BJ (cell line): Measurements from ENCODE around the gene RPS18. TPM values are rescaled to one million over a fixed set of nuclear protein-coding genes. Genes with fewer than 3 reads are reported as not detected.

Source experiments
- CTCF ChIA-PET: fragments of 350-600 bp; formaldehyde crosslinking; extraction: SDS; loops from one replicate; lab custom pipeline; 2021; ENCODE audit warnings: antibody characterized with exemption, inconsistent platforms; lab: Yijun Ruan, JAX
- POLR2A ChIA-PET: fragments of 300-600 bp; sonication (Branson Sonifier 250); formaldehyde crosslinking; extraction: SDS; loops from one replicate; lab custom pipeline; 2021; ENCODE audit warnings: antibody characterized with exemption; lab: Charles Lee
- DNase-seq: peaks from one replicate; pipeline ENCODE4 v3.0.0-alpha.2; 2011; ENCODE audit warnings: low read depth
- H3K27me3 ChIP-seq: 2 replicates; pipeline ENCODE4 v1.6.0; 2011; ENCODE audit warnings: low read length; ENCODE audit not compliant: control insufficient read depth, insufficient read depth
- H3K36me3 ChIP-seq: 2 replicates; pipeline ENCODE4 v1.5.1; 2011; ENCODE audit warnings: low read length; ENCODE audit not compliant: control insufficient read depth, insufficient read depth
- H3K4me3 ChIP-seq: 2 replicates; pipeline ENCODE4 v1.5.1; 2011; ENCODE audit warnings: low read depth, mild to moderate bottlenecking, control low read depth, low read length
- polyA plus RNA-seq: library from polyadenylated mRNA; depleted of rRNA; stranded (reverse); fragments of >200 nt; gene quantifications from 2 replicates; pipeline ENCODE4 v1.2.3, GENCODE V29; 2011
- TF ChIP-seq, protein P1 (sequence below): IDR thresholded peaks from 2 replicates; pipeline ENCODE4 v1.5.1; 2011; ENCODE audit warnings: low read depth, mild to moderate bottlenecking, control low read depth, inconsistent platforms, low read length, moderate library complexity; ENCODE audit not compliant: insufficient read depth

The RPS18 gene
- polyA plus RNA-seq, 1 experiment: 6,433 TPM

DNA sequence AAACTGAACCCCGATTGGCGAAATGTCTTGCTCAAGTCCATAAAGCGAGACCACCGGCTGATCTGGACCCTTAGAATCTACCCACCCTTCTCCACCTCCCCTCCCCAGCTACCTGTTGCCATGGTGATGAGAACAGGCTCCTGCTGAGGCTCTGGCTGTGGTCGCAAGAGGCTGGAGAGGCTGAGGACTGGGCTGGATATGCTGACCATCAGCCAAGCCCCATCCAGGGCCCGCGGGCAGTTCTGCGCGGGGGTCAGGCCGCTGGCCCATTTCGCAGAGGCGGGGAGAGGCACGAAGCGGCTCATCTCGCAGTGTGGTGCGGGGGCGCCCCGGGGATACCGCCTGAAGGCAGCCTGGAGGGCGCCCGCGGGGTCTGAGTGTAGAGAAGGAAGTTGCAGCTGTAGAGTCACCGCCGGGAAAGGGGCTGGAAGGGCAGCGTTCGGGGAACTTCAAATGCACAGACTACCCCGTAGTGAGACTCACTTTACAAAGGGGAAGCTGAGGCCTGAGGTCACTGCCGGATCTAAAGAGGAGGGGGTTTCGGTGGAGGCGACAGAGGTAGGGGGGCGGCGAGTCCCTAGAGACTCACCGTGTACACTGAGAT is 41.3 kb downstream of the RPS18 start:
- CTCF ChIA-PET: interaction anchor here (0.7 to 3.7 kb wide), 6 partner anchors 11 to 113 kb away, joined by 3 to 16 read pairs (median 3); partner anchors contain the start of genes RGL2, RPS18, RXRB and VPS52

DNA sequence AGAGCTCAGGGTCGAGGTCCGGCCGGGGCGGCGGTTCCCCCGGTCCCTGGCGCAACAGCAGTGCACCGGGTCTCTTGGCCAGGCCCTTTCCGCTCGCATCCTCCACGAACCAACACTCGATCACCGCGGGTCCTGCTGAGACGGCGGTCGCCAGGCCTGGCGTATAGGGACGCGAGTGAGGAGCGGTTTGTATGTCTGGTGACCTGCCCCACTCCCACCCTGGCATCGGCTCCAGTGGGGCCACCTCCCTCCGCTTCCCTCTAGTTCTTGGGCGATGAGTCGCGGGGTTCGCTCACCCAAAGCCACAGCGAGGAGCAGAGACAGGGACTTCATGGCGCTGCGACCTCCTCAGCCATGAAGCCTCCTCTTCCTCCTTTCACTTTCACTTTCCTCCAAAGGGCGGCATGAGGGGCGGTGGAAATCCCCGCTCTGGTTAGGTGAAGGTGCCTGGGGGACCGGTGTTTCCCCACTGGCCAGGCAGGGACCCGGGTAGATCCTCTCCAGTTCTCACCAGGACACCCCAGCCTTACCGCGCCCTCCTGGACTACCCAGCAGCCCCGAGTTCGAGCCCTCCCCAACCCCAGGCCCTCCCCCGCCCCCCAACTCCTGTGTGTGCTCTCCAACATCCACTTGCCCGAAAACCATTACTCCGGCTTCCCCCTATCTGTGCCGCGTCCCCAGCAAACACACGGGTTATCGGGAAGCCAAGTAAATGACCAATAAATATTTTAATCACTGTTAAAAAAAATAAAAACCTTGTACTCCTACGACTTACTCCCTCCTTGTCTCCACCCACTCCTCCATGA is 42.0 kb downstream of the RPS18 start, which contains the start of gene TAPBP:
Gene TAPBP, minus strand, starts transcription at position 370 of the 806 bp plus-strand sequence. Its CDS starts 37 bp downstream, at position 333.
- H3K36me3 ChIP-seq: peaks cover 7% of the 10 kb centered on the region
- POLR2A ChIA-PET: no interaction called here
- TF ChIP-seq, protein P1, sequence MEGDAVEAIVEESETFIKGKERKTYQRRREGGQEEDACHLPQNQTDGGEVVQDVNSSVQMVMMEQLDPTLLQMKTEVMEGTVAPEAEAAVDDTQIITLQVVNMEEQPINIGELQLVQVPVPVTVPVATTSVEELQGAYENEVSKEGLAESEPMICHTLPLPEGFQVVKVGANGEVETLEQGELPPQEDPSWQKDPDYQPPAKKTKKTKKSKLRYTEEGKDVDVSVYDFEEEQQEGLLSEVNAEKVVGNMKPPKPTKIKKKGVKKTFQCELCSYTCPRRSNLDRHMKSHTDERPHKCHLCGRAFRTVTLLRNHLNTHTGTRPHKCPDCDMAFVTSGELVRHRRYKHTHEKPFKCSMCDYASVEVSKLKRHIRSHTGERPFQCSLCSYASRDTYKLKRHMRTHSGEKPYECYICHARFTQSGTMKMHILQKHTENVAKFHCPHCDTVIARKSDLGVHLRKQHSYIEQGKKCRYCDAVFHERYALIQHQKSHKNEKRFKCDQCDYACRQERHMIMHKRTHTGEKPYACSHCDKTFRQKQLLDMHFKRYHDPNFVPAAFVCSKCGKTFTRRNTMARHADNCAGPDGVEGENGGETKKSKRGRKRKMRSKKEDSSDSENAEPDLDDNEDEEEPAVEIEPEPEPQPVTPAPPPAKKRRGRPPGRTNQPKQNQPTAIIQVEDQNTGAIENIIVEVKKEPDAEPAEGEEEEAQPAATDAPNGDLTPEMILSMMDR: no peak
- DNase-seq: no peak
- no peaks in the 10 kb centered on the region for H3K27me3 ChIP-seq
- peak within 1 kb of the TSS; percentile 73 for H3K4me3 ChIP-seq
- CTCF ChIA-PET: interaction anchor here (0.7 to 3.7 kb wide), 4 partner anchors 15 to 93 kb away, joined by 3 to 16 read pairs (median 3); partner anchors contain the start of genes RGL2, RPS18 and VPS52

More for the DNA sequence above, 41.3 kb downstream of the RPS18 start:
- no peak for DNase-seq
- TF ChIP-seq, protein P1: no peak
- H3K4me3 ChIP-seq: peak overlapping the region; percentile 73
- H3K36me3 ChIP-seq: peaks cover 2% of the 10 kb centered on the region
- no peaks in the 10 kb centered on the region for H3K27me3 ChIP-seq
- POLR2A ChIA-PET: no interaction called here

DNA sequence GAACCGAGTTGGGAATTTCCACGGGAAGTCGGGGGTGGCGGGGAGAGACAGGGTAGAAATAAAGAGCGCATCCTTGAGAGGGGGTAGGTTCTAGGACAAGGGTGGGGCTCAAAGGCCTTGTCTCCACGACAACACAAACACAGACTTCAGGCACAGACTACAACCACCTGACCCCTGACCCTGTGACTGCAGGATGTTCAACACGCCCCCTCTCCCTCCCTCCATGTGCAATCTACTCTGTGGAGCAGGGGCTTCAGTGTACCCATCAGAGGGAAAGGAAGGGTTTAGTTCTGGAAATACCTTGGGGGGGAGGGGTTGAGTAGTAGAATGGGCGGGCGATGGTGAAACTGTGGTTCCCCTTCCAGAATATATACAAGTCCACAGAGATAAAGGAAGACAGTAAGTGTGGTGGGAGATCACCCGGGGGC is 42.7 kb downstream of the RPS18 start:
- H3K4me3 ChIP-seq: peak overlapping the region; percentile 73
- TF ChIP-seq, protein P1: no peak
- peak; percentile 61 for DNase-seq
- peaks cover 13% of the 10 kb centered on the region for H3K36me3 ChIP-seq
- ChIA-PET POLR2A (no interaction called here), CTCF (no interaction called here)
- H3K27me3 ChIP-seq: no peaks in the 10 kb centered on the region

DNA sequence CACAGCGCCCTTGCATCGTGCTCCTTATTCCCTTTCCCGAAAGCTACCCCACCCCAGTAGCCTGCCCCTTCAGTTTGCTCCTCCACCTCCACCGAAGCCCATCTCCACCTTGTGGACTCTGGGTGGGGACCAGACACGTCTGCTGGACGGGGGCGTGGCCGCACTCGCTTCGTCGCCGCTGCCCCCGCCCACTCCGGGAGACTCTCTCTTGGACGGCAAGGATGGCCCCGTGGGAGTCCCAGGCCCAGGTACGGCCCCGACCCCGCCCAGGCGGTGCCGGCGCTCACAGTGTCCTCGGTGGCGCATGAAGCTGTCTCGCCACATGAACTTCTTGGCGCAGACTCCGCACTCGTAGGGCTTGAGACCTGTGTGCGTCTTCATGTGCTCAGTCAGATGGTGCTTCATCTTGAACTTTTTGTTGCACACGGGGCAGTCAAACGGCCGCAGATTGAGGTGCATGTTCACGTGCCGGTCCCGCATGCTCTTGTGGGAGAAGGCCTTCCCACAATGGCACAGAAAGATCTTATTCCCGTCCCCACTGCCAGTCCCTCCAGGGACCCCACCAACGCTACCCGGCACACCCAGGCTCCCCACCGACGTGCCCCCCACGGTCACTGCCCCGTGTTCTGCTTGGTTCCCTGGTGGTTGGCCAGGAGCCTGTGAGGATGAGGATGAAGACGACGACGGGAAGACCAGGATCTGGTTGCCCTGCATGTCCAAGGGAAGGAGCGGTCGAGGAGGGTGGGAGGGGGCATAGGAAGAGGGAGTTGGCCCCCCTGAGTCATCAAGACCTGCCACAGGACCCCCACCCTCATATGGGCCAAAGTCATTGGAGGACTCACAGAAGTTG is 43.3 kb downstream of the RPS18 start:
- ChIA-PET CTCF (no interaction called here), POLR2A (no interaction called here)
- H3K4me3 ChIP-seq: peak overlapping the region; percentile 73
- TF ChIP-seq, protein P1: no peak
- peaks cover 17% of the 10 kb centered on the region for H3K36me3 ChIP-seq
- DNase-seq: no peak
- no peaks in the 10 kb centered on the region for H3K27me3 ChIP-seq
